H1 (cell line): ENCODE data around the gene CREB1. TPM values are rescaled to one million over a fixed set of nuclear protein-coding genes. Genes with fewer than 3 reads are reported as not detected.

ENCODE experiments used
- CTCF ChIA-PET: fragments of 300-600 bp; sonication (Branson Sonifier 250); formaldehyde crosslinking; loops from one replicate; lab custom pipeline; 2021; ENCODE audit not compliant: partially characterized antibody; lab: Charles Lee
- POLR2A ChIA-PET: fragments of 300-600 bp; sonication (Branson Sonifier 250); formaldehyde crosslinking; loops from one replicate; lab custom pipeline; 2021; ENCODE audit warnings: inconsistent platforms; ENCODE audit not compliant: partially characterized antibody; lab: Charles Lee
- DNase-seq, 2 experiments: peaks; one replicate each; pipeline versions ENCODE4 v3.0.0 to v3.0.0-alpha.2; 2010 to 2022; ENCODE audit warnings: low spot score in 2 of 2, low read depth in 1 of 2, mixed read lengths in 1 of 2
- FAIRE-seq: peaks from 2 replicates; lab custom pipeline; 2011; peaks lifted over from hg19 to GRCh38; lab: Jason Lieb, UNC
- H2AFZ ChIP-seq: 2 replicates; pipeline ENCODE4 v1.8.1; 2012; ENCODE audit warnings: low read length, inconsistent platforms
- H2AK5ac ChIP-seq: 2 replicates; pipeline ENCODE4 v1.6.1; 2013; ENCODE audit warnings: low read depth, low read length
- H2BK120ac ChIP-seq: replicated peaks from 2 replicates; pipeline ENCODE3; 2013; ENCODE audit warnings: low read depth, low read length, inconsistent platforms
- H2BK12ac ChIP-seq: 2 replicates; pipeline ENCODE4 v1.6.1; 2013; ENCODE audit warnings: low read depth, low read length
- H2BK15ac ChIP-seq: 2 replicates; pipeline ENCODE4 v1.6.1; 2013; ENCODE audit warnings: low read length
- H2BK20ac ChIP-seq: 2 replicates; pipeline ENCODE4 v1.6.1; 2013; ENCODE audit warnings: low read length
- H2BK5ac ChIP-seq: 2 replicates; pipeline ENCODE4 v1.6.1; 2013; ENCODE audit warnings: low read depth, low read length
- H3K14ac ChIP-seq: 2 replicates; pipeline ENCODE4 v1.6.1; 2013; ENCODE audit warnings: inconsistent platforms; ENCODE audit not compliant: insufficient read length
- H3K18ac ChIP-seq: 2 replicates; pipeline ENCODE4 v1.6.1; 2013; ENCODE audit warnings: low read length; ENCODE audit errors: extremely low read depth
- H3K23ac ChIP-seq: 2 replicates; pipeline ENCODE4 v1.6.1; 2013; ENCODE audit warnings: inconsistent platforms; ENCODE audit not compliant: insufficient read length
- H3K23me2 ChIP-seq: 2 replicates; pipeline ENCODE4 v1.6.1; 2013; ENCODE audit warnings: low read depth, low read length
- H3K27ac ChIP-seq: 2 replicates; pipeline ENCODE4 v1.6.1; 2011; ENCODE audit warnings: low read depth, low read length, inconsistent platforms
- H3K27me3 ChIP-seq, 4 experiments: replicated peaks in 1 of 4; 1 replicate in 1 of 4; 2 replicates in 3 of 4; pipeline versions ENCODE4 v1.6.1 to v1.8.1; 2011 to 2013; ENCODE audit warnings: low read length in 3 of 4, mild to moderate bottlenecking in 3 of 4, inconsistent platforms in 2 of 4, mixed read lengths in 2 of 4, moderate library complexity in 1 of 4; ENCODE audit not compliant: control insufficient read depth in 3 of 4, insufficient read depth in 3 of 4; ENCODE audit errors: extremely low read depth in 1 of 4
- H3K36me3 ChIP-seq, 4 experiments: 2 replicates each; pipeline versions ENCODE4 v1.6.1 to v1.8.1; 2011 to 2013; ENCODE audit warnings: mild to moderate bottlenecking in 4 of 4, low read length in 3 of 4, moderate library complexity in 2 of 4, control low read depth in 1 of 4, inconsistent platforms in 1 of 4; ENCODE audit not compliant: insufficient read depth in 4 of 4, control insufficient read depth in 2 of 4
- H3K4ac ChIP-seq: replicated peaks from 2 replicates; pipeline ENCODE3; 2013; ENCODE audit warnings: low read length, low read depth, mixed read lengths, inconsistent platforms; ENCODE audit not compliant: insufficient read length
- H3K4me1 ChIP-seq, 4 experiments: replicated peaks in 1 of 4; 1 replicate in 1 of 4; 2 replicates in 3 of 4; pipeline versions ENCODE4 v1.6.1 to v1.8.1; 2011 to 2013; ENCODE audit warnings: low read length in 3 of 4, inconsistent platforms in 2 of 4, mixed read lengths in 1 of 4; ENCODE audit not compliant: insufficient read depth in 4 of 4, control insufficient read depth in 3 of 4
- H3K4me2 ChIP-seq, 2 experiments: 2 replicates each; pipeline versions ENCODE4 v1.6.1 to v1.8.1; 2011 to 2013; ENCODE audit warnings: low read depth in 2 of 2, low read length in 2 of 2, control low read depth in 1 of 2, inconsistent platforms in 1 of 2, mild to moderate bottlenecking in 1 of 2; ENCODE audit not compliant: insufficient read depth in 1 of 2
- H3K4me3 ChIP-seq, 4 experiments: fragments of 200-600, 300-600 bp in 1 of 4; sonication (generic), shearing (Covaris generic), sonication (Bioruptor Twin) in 1 of 4; 2 replicates each; pipeline versions ENCODE4 v1.5.1 to v1.8.1; 2011 to 2016; ENCODE audit warnings: low read length in 4 of 4, low read depth in 3 of 4, control low read depth in 2 of 4, inconsistent platforms in 2 of 4, mild to moderate bottlenecking in 2 of 4, mixed read lengths in 1 of 4, moderate library complexity in 1 of 4; ENCODE audit not compliant: insufficient read depth in 2 of 4; ENCODE audit errors: extremely low read depth in 1 of 4
- H3K56ac ChIP-seq: replicated peaks from 2 replicates; pipeline ENCODE3; 2013; ENCODE audit warnings: low read depth, mild to moderate bottlenecking, mixed read lengths, low read length, inconsistent platforms; ENCODE audit not compliant: insufficient read length
- H3K79me1 ChIP-seq: 2 replicates; pipeline ENCODE4 v1.6.1; 2013; ENCODE audit warnings: low read depth, low read length, control low read depth
- H3K79me2 ChIP-seq, 2 experiments: 2 replicates each; pipeline versions ENCODE4 v1.6.1 to v1.8.1; 2012 to 2013; ENCODE audit warnings: low read length in 2 of 2, mild to moderate bottlenecking in 2 of 2, inconsistent platforms in 1 of 2; ENCODE audit not compliant: insufficient read depth in 2 of 2, control insufficient read depth in 1 of 2
- H3K9ac ChIP-seq, 4 experiments: replicated peaks in 1 of 4; 1 replicate in 1 of 4; 2 replicates in 3 of 4; pipeline versions ENCODE4 v1.6.1 to v1.8.1; 2011 to 2013; ENCODE audit warnings: low read depth in 3 of 4, low read length in 3 of 4, control low read depth in 2 of 4, mild to moderate bottlenecking in 2 of 4, moderate library complexity in 2 of 4, inconsistent platforms in 1 of 4; ENCODE audit errors: extremely low read depth in 1 of 4
- H3K9me3 ChIP-seq, 2 experiments: 2 replicates each; pipeline versions ENCODE4 v1.6.1 to v1.8.1; 2012 to 2013; ENCODE audit warnings: mild to moderate bottlenecking in 2 of 2, moderate library complexity in 2 of 2, control low read depth in 1 of 2, inconsistent platforms in 1 of 2, low read depth in 1 of 2, low read length in 1 of 2, mixed read lengths in 1 of 2; ENCODE audit not compliant: insufficient read depth in 2 of 2
- H4K20me1 ChIP-seq, 2 experiments: replicated peaks in 1 of 2; 2 replicates each; pipeline versions ENCODE3 to v1.8.1; 2011 to 2013; ENCODE audit warnings: inconsistent platforms in 2 of 2, low read length in 2 of 2, mild to moderate bottlenecking in 1 of 2; ENCODE audit not compliant: insufficient read depth in 2 of 2, control insufficient read depth in 1 of 2
- H4K5ac ChIP-seq: 2 replicates; pipeline ENCODE4 v1.6.1; 2013; ENCODE audit warnings: low read length, low read depth, mixed read lengths, inconsistent platforms; ENCODE audit not compliant: insufficient read length
- H4K8ac ChIP-seq: 2 replicates; pipeline ENCODE4 v1.8.0; 2013; ENCODE audit warnings: mild to moderate bottlenecking, moderate library complexity, low read length, inconsistent platforms; ENCODE audit not compliant: insufficient read depth; ENCODE audit errors: extremely low read depth
- H4K91ac ChIP-seq: replicated peaks from 2 replicates; pipeline ENCODE3; 2013; ENCODE audit warnings: low read length, mixed read lengths, inconsistent platforms; ENCODE audit not compliant: insufficient read length
- EGR1 ChIP-seq: IDR thresholded peaks from 2 replicates; pipeline ENCODE4 v1.6.1; 2011; ENCODE audit warnings: low read depth, low read length, borderline replicate concordance
- EP300 ChIP-seq, 2 experiments: IDR thresholded peaks; 1 replicate in 1 of 2; 2 replicates in 1 of 2; pipeline ENCODE4 v1.6.1; 2011 to 2012; ENCODE audit warnings: low read depth in 2 of 2, low read length in 2 of 2, mild to moderate bottlenecking in 2 of 2, borderline replicate concordance in 1 of 2, inconsistent platforms in 1 of 2, moderate library complexity in 1 of 2
- HDAC6 ChIP-seq: IDR thresholded peaks from one replicate; pipeline ENCODE4 v1.7.1; 2012; ENCODE audit warnings: low read depth, mild to moderate bottlenecking, inconsistent platforms, low read length, moderate library complexity
- JUND ChIP-seq: IDR thresholded peaks from 2 replicates; pipeline ENCODE4 v1.6.1; 2011; ENCODE audit warnings: mild to moderate bottlenecking, improper control_type of control experiment, low read length
- NRF1 ChIP-seq: IDR thresholded peaks from 2 replicates; pipeline ENCODE4 v1.6.1; 2011; ENCODE audit warnings: mild to moderate bottlenecking, low read depth, low read length, improper control_type of control experiment
- POLR2AphosphoS5 ChIP-seq: IDR thresholded peaks from 2 replicates; pipeline ENCODE4 v1.6.1; 2011; ENCODE audit warnings: low read depth, low read length
- SIN3A ChIP-seq, 2 experiments: IDR thresholded peaks in 1 of 2; conservative IDR thresholded peaks in 1 of 2; 2 replicates each; pipeline ENCODE4 v1.6.1; 2011 to 2012; ENCODE audit warnings: low read length in 2 of 2, improper control_type of control experiment in 1 of 2, low read depth in 1 of 2, mild to moderate bottlenecking in 1 of 2
- SP1 ChIP-seq: IDR thresholded peaks from 2 replicates; pipeline ENCODE4 v1.6.1; 2011; ENCODE audit warnings: low read depth, low read length
- SUZ12 ChIP-seq: fragments of 200-600 bp; sonication (generic); IDR thresholded peaks from 2 replicates; pipeline ENCODE4 v1.6.1; 2012; ENCODE audit warnings: mild to moderate bottlenecking, inconsistent platforms, low read length, moderate library complexity, mixed read lengths
- WGBS, 2 experiments: shearing (Covaris generic) in 1 of 2; methylation state at CpG; one replicate each; pipeline versions ENCODE4 v1.1.6 to v1.1.7; 2013 to 2015; ENCODE audit warnings: low lambda C conversion rate in 2 of 2, mixed read lengths in 2 of 2, inconsistent platforms in 1 of 2, low coverage in 1 of 2, missing lambda C conversion rate in 1 of 2; ENCODE audit not compliant: insufficient replicate concordance in 2 of 2, insufficient coverage in 1 of 2, insufficient read length in 1 of 2; ENCODE audit errors: extremely low coverage in 1 of 2, missing lambda C conversion rate in 1 of 2; 5-methylcytosine and 5-hydroxymethylcytosine counted together
- polyA plus RNA-seq, 7 experiments: library from polyadenylated mRNA; depleted of rRNA in 3 of 7; stranded (reverse) in 5 of 7; unstranded in 2 of 7; fragments of >200 nt in 5 of 7; fragments of 200-250 nt in 2 of 7; gene quantifications; 1 replicate in 5 of 7; 2 replicates in 1 of 7; 4 replicates in 1 of 7; pipeline versions ENCODE4 v1.2.1 to v1.2.3, GENCODE V29; 2011 to 2013; ENCODE audit warnings: missing spikeins in 2 of 7, mixed read lengths in 2 of 7
- total RNA-seq: library from RNA; stranded (reverse); fragmentation: NEBNext Ultra II Directional; extraction: Animal tissue kit (Norgen Biotek cat#: 25700); gene quantifications from 2 replicates; pipeline ENCODE4 v1.2.1, GENCODE V29; 2021
- TF ChIP-seq, protein P1 (sequence below): IDR thresholded peaks from 2 replicates; pipeline ENCODE4 v1.6.1; 2012; ENCODE audit warnings: low read length, inconsistent platforms
- TF ChIP-seq, protein P2 (sequence below): IDR thresholded peaks from 2 replicates; pipeline ENCODE4 v1.6.1; 2012; ENCODE audit warnings: inconsistent platforms

CREB1 gene
- total and polyA plus RNA-seq, 2 of the 8 experiments (the other 6 are each of a cell fraction or from before 2014, with no cell fraction given), result 46.3 to 99.0 TPM

DNA sequence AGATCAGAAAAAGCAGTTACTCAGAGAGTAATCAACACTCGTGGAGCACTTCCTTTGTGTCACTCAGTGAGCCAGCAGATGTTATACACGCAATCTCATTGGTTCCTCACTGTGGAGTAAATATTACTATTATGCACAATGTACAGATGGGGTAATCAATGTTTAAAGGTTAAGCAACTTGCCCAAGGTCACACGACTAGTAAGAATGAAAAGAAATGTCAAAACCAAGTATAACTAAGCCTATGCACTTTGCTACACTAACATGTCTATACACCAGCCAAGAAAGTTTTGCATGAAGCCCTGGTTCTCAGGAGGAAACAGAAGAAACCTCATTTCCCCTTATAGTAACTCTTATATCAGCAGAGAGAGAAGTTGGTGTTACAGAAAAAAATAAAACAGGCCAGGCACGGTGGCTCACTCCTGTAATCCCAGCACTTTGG lies 90.0 kb downstream of the CREB1 start:
- peaks cover 0 to 4% (median 0%) of the 10 kb centered on the region in 4 experiments; a peak in 1 of 7 replicates for H3K4me1 ChIP-seq
- TF ChIP-seq POLR2AphosphoS5, result no peak
- no peak for TF ChIP-seq SP1
- no peak for TF ChIP-seq NRF1
- TF ChIP-seq EGR1, result no peak
- TF ChIP-seq, protein P1, sequence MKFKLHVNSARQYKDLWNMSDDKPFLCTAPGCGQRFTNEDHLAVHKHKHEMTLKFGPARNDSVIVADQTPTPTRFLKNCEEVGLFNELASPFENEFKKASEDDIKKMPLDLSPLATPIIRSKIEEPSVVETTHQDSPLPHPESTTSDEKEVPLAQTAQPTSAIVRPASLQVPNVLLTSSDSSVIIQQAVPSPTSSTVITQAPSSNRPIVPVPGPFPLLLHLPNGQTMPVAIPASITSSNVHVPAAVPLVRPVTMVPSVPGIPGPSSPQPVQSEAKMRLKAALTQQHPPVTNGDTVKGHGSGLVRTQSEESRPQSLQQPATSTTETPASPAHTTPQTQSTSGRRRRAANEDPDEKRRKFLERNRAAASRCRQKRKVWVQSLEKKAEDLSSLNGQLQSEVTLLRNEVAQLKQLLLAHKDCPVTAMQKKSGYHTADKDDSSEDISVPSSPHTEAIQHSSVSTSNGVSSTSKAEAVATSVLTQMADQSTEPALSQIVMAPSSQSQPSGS, result no peak
- TF ChIP-seq SUZ12, result no peak
- TF ChIP-seq EP300 (IDR thresholded peaks at IDR 0.05; ENCODE audit: borderline replicate concordance in 1 of 2, low read depth in 2 of 2, low read length in 2 of 2), result no peak
- TF ChIP-seq, protein P2, sequence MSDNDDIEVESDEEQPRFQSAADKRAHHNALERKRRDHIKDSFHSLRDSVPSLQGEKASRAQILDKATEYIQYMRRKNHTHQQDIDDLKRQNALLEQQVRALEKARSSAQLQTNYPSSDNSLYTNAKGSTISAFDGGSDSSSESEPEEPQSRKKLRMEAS, result no peak
- TF ChIP-seq HDAC6, result no peak
- TF ChIP-seq JUND, result no peak
- TF ChIP-seq SIN3A (conservative IDR thresholded peaks at IDR 0.05 in 1 of 2, IDR thresholded peaks at IDR 0.05 in 1 of 2; ENCODE audit: low read depth in 1 of 2, low read length in 2 of 2), result no peak
- peaks cover 6% of the 10 kb centered on the region; the same call in 1 of the 2 replicates for H3K79me1 ChIP-seq
- H4K8ac ChIP-seq, result no peak overlapping the region
- H2BK5ac ChIP-seq, result no peak overlapping the region
- WGBS, 2 experiments, result 76% methylated on average over 4 of the region's 4 CpGs; no CpG with 5 or more reads in 1 of the 2 experiments
- H3K27me3 ChIP-seq, result no peaks in the 10 kb centered on the region
- FAIRE-seq, result no peak
- H3K23me2 ChIP-seq, result peaks cover 4% of the 10 kb centered on the region; the same call in 1 of the 2 replicates
- ChIA-PET CTCF (no interaction called here), POLR2A (interaction anchor here (0.9 kb wide), 1 partner anchor 18 kb away, joined by 3 read pairs; no protein-coding TSS in a partner anchor)
- no peak overlapping the region for H2BK20ac ChIP-seq
- H2AFZ ChIP-seq, result no peak overlapping the region
- peaks cover 17 to 74% (median 45%) of the 10 kb centered on the region in 4 experiments for H3K36me3 ChIP-seq
- H3K18ac ChIP-seq, result no peak overlapping the region
- H3K23ac ChIP-seq, result no peak overlapping the region
- H4K91ac ChIP-seq, result no peak overlapping the region
- H3K4ac ChIP-seq, result no peak overlapping the region
- H2BK12ac ChIP-seq, result no peak overlapping the region
- H4K20me1 ChIP-seq, result peaks cover 4 to 7% of the 10 kb centered on the region in 2 experiments
- H2AK5ac ChIP-seq, result no peak overlapping the region
- no peak overlapping the region for H3K4me2 ChIP-seq
- no peak overlapping the region for H3K14ac ChIP-seq
- no peak overlapping the region for H3K4me3 ChIP-seq
- H3K9me3 ChIP-seq, result no peaks in the 10 kb centered on the region
- no peak overlapping the region for H3K27ac ChIP-seq
- H3K56ac ChIP-seq, result no peak overlapping the region
- H3K79me2 ChIP-seq, result peaks cover 0 to 12% of the 10 kb centered on the region in 2 experiments; a peak in 3 of 4 replicates
- H4K5ac ChIP-seq, result no peak overlapping the region
- no peak overlapping the region for H2BK120ac ChIP-seq
- DNase-seq, result no peak
- no peak overlapping the region for H3K9ac ChIP-seq
- no peak overlapping the region for H2BK15ac ChIP-seq
